H1 (cell line): ENCODE data around the gene ACVR1. TPM values are rescaled to one million over a fixed set of nuclear protein-coding genes. Genes with fewer than 3 reads are reported as not detected.

Experiments
- CBX8 ChIP-seq: fragments of 300-800, 300-1000 bp; sonication (generic); IDR thresholded peaks from 2 replicates; pipeline ENCODE4 v1.7.1; 2016; ENCODE audit warnings: low read depth, low read length, borderline replicate concordance
- CHD7 ChIP-seq: fragments of 300-600 bp; sonication (generic); IDR thresholded peaks from 2 replicates; pipeline ENCODE4 v1.7.1; 2012; ENCODE audit warnings: low read length, moderate library complexity, mild to moderate bottlenecking, inconsistent platforms; ENCODE audit not compliant: insufficient replicate concordance
- CREB1 ChIP-seq: IDR thresholded peaks from 2 replicates; pipeline ENCODE4 v1.6.1; 2012; ENCODE audit warnings: inconsistent platforms
- E2F6 ChIP-seq: IDR thresholded peaks from 2 replicates; pipeline ENCODE4 v1.6.1; 2012; ENCODE audit warnings: inconsistent platforms
- EZH2 ChIP-seq: fragments of 200-600 bp; sonication (generic); IDR thresholded peaks from 2 replicates; pipeline ENCODE4 v1.7.1; 2012; ENCODE audit warnings: low read depth, mild to moderate bottlenecking, moderate library complexity, low read length, inconsistent platforms; ENCODE audit not compliant: severe bottlenecking
- FOSL1 ChIP-seq: IDR thresholded peaks from 2 replicates; pipeline ENCODE4 v1.6.1; 2011; ENCODE audit warnings: mild to moderate bottlenecking, low read depth, low read length, moderate library complexity; ENCODE audit not compliant: insufficient read depth
- JUN ChIP-seq: IDR thresholded peaks from 2 replicates; pipeline ENCODE4 v1.6.1; 2011; ENCODE audit warnings: low read depth, mild to moderate bottlenecking, improper control_type of control experiment, low read length
- NRF1 ChIP-seq: IDR thresholded peaks from 2 replicates; pipeline ENCODE4 v1.6.1; 2011; ENCODE audit warnings: mild to moderate bottlenecking, low read depth, low read length, improper control_type of control experiment
- RFX5 ChIP-seq: IDR thresholded peaks from 2 replicates; pipeline ENCODE4 v1.6.1; 2011; ENCODE audit warnings: low read depth, low read length, improper control_type of control experiment, borderline replicate concordance
- SP1 ChIP-seq: IDR thresholded peaks from 2 replicates; pipeline ENCODE4 v1.6.1; 2011; ENCODE audit warnings: low read depth, low read length
- ZNF274 ChIP-seq: IDR thresholded peaks from 2 replicates; pipeline ENCODE4 v1.7.0; 2012; ENCODE audit warnings: low read length, borderline replicate concordance; ENCODE audit errors: extremely low read depth
- polyA plus RNA-seq, 7 experiments: library from polyadenylated mRNA; depleted of rRNA in 3 of 7; stranded (reverse) in 5 of 7; unstranded in 2 of 7; fragments of >200 nt in 5 of 7; fragments of 200-250 nt in 2 of 7; gene quantifications; 1 replicate in 5 of 7; 2 replicates in 1 of 7; 4 replicates in 1 of 7; pipeline versions ENCODE4 v1.2.1 to v1.2.3, GENCODE V29; 2011 to 2013; ENCODE audit warnings: missing spikeins in 2 of 7, mixed read lengths in 2 of 7
- total RNA-seq: library from RNA; stranded (reverse); fragmentation: NEBNext Ultra II Directional; extraction: Animal tissue kit (Norgen Biotek cat#: 25700); gene quantifications from 2 replicates; pipeline ENCODE4 v1.2.1, GENCODE V29; 2021

The ACVR1 gene
- total and polyA plus RNA-seq, 2 of the 8 experiments (the other 6 are each of a cell fraction or from before 2014, with no cell fraction given), result 8.5 to 17.7 TPM

- no peak for TF ChIP-seq CHD7
- no peak for TF ChIP-seq SP1
- TF ChIP-seq ZNF274, result no peak
- TF ChIP-seq FOSL1, result no peak
- no peak for TF ChIP-seq EZH2
- TF ChIP-seq CBX8, result no peak
- TF ChIP-seq RFX5, result no peak
- TF ChIP-seq CREB1, result no peak
- TF ChIP-seq NRF1, result no peak
- TF ChIP-seq E2F6, result no peak
- TF ChIP-seq JUN, result no peak
These were observed 1.8 kb upstream of the ACVR1 start (continued) for GRCh38 chr2:157877761-157878400.
